Pancreas (tissue), 10 donors: Measurements from ENCODE around the gene TMTC2. TPM values are rescaled to one million over a fixed set of nuclear protein-coding genes. Genes with fewer than 3 reads are reported as not detected.

ENCODE experiments used
- ATAC-seq, 4 donors: fragments of 200-7000 bp; cut with Tn5 transposase; one replicate each; pipeline versions ENCODE4 v1.8.0 to v1.9.1; 2020; ENCODE audit warnings: mild to moderate bottlenecking in 4 of 4, moderate library complexity in 4 of 4
- DNase-seq, 6 donors: peaks; one replicate each; pipeline ENCODE4 v3.0.0-alpha.2; 2020
- FAIRE-seq: peaks from 2 replicates; lab custom pipeline; 2012; peaks lifted over from hg19 to GRCh38; lab: Jason Lieb, UNC
- H3K27ac ChIP-seq, 4 donors: fragments of 200-600 bp; sonication (generic); 1 replicate in 3 of 4; 2 replicates in 1 of 4; pipeline versions ENCODE4 v1.5.0 to v1.8.0; 2020
- H3K27me3 ChIP-seq, 4 donors: fragments of 200-600 bp; one replicate each; pipeline ENCODE4 v1.8.0; 2021
- H3K36me3 ChIP-seq, 3 donors: fragments of 200-600 bp; sonication (generic) in 1 of 3; one replicate each; pipeline versions ENCODE4 v1.5.0 to v1.8.0; 2020 to 2021
- H3K4me1 ChIP-seq, 3 donors: fragments of 200-600 bp; one replicate each; pipeline ENCODE4 v1.8.0; 2021
- H3K4me3 ChIP-seq, 4 donors: fragments of 200-600 bp; sonication (generic) in 2 of 4; one replicate each; pipeline versions ENCODE4 v1.5.0 to v1.8.0; 2020 to 2021
- H3K9me3 ChIP-seq, 4 donors: fragments of 200-600 bp; one replicate each; pipeline ENCODE4 v1.8.0; 2021
- CTCF ChIP-seq, 4 donors: fragments of 200-600 bp; sonication (generic) in 3 of 4; IDR thresholded peaks; one replicate each; pipeline versions ENCODE4 v1.5.0 to v1.8.0; 2021; ENCODE audit warnings: antibody characterized with exemption in 4 of 4
- WGBS, 2 donors: extraction: QIAGEN DNeasy Blood & Tissue Kit; methylation state at CpG; one replicate each; pipeline ENCODE4 v1.1.7; 2013; 5-methylcytosine and 5-hydroxymethylcytosine counted together
- intact Hi-C, 3 donors: fragments of 100-400 bp; cut with DNase I; formaldehyde crosslinking; loops; one replicate each; pipeline versions ENCODE4 v1.11.1 to v1.14.2; 2022
- polyA plus RNA-seq, 2 donors: library from polyadenylated mRNA; stranded (reverse); fragments of 200-250 nt; gene quantifications; one replicate each; pipeline ENCODE4 v1.2.3, GENCODE V29; 2013
- total RNA-seq, 6 donors: library from RNA; stranded (reverse); fragmentation: NEBNext Ultra II Directional in 4 of 6; extraction: Animal tissue kit (Norgen Biotek cat#: 25700) in 4 of 6; gene quantifications; one replicate each; pipeline versions ENCODE4 v1.2.1 to v1.2.4, GENCODE V29; 2021 to 2023
- donor health status: healthy with polysubstance abuse.
- donor health status: DM: no; HTN: no; CAD: no; lungs with moderate emphysema.
- donor health status: DM: no; HTN: no; CAD: no.
- donor health status: control.
- donor health status: control.
- donor health status: Bipolar disorder and iron deficiency.
- donor health status: DM: yes; HTN: yes; CAD: no.
- donor health status: DM: no; HTN: no; CAD: no.
- donor health status: DM: no; HTN: no; CAD: no.
- donor health status: DM: yes; HTN: yes; CAD: no.

Gene TMTC2
- total and polyA plus RNA-seq, 8 donors = 5.3 to 14.4 (median 6.4) TPM

GRCh38 chr12:82691513-82691912 is 4.8 kb downstream of the TMTC2 start:
- DNase-seq (no peak), FAIRE-seq (no peak), ATAC-seq (no peak)
- Histone ChIP-seq H3K9me3 (no peaks in the 10 kb centered on the region), H3K36me3 (no peaks in the 10 kb centered on the region), H3K4me3 (no peak overlapping the region), H3K4me1 (peaks cover 0 to 7% (median 0%) of the 10 kb centered on the region in 3 donors), H3K27me3 (no peaks in the 10 kb centered on the region), H3K27ac (no peak overlapping the region)
- intact Hi-C loops = no loop called here
- no peak for TF ChIP-seq CTCF (IDR thresholded peaks at IDR 0.05)
- 40 to 48% methylated on average over 1 of the region's 1 CpG for WGBS, 2 donors

DNA sequence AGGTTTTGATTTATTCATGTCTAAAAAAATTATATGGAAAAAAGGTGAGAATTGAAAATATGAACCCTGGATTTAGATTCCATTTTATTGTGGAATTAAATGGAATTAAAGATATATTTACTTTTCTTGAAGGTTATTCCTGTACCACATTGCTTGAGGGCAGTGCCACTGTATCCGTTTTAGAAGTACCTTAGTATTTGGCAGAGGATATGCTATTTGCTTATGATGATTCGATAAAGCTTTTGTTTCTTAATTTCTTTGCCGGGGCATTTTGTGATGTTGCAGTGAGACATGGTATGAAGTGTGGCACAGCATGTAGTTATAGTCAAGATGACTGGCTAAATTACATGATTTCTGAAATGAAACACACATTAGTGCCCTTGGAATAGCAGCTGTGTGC is 7.6 kb downstream of the TMTC2 start:
- intact Hi-C loops = no loop called here
- no peaks in the 10 kb centered on the region for H3K4me1 ChIP-seq
- H3K9me3 ChIP-seq = no peaks in the 10 kb centered on the region
- no peak overlapping the region for H3K4me3 ChIP-seq
- DNase-seq (no peak), FAIRE-seq (no peak), ATAC-seq (no peak)
- no peak for TF ChIP-seq CTCF (IDR thresholded peaks at IDR 0.05)
- no peaks in the 10 kb centered on the region for H3K27me3 ChIP-seq
- 76 to 86% methylated on average over 3 of the region's 3 CpGs for WGBS, 2 donors
- no peaks in the 10 kb centered on the region for H3K36me3 ChIP-seq
- no peak overlapping the region for H3K27ac ChIP-seq

GRCh38 chr12:82694970-82695369 is 8.3 kb downstream of the TMTC2 start:
- no peaks in the 10 kb centered on the region for H3K27me3 ChIP-seq
- 76 to 78% methylated on average over 2 of the region's 2 CpGs for WGBS, 2 donors

GRCh38 chr12:82695531-82695930 is 8.8 kb downstream of the TMTC2 start:
- intact Hi-C loops = no loop called here
- DNase-seq = no peak
- Histone ChIP-seq H3K9me3 (no peaks in the 10 kb centered on the region), H3K36me3 (no peaks in the 10 kb centered on the region), H3K27me3 (no peaks in the 10 kb centered on the region), H3K4me3 (no peak overlapping the region), H3K4me1 (no peaks in the 10 kb centered on the region), H3K27ac (no peak overlapping the region)
- WGBS, 2 donors = 97 to 98% methylated on average over 2 of the region's 2 CpGs
- ATAC-seq = no peak
- TF ChIP-seq CTCF (IDR thresholded peaks at IDR 0.05) = no peak
- FAIRE-seq = no peak

More at GRCh38 chr12:82694970-82695369, 8.3 kb downstream of the TMTC2 start:
- no peak for TF ChIP-seq CTCF (IDR thresholded peaks at IDR 0.05)
- no peak overlapping the region for H3K27ac ChIP-seq
- H3K4me3 ChIP-seq = no peak overlapping the region
- H3K4me1 ChIP-seq = no peaks in the 10 kb centered on the region
- H3K36me3 ChIP-seq = no peaks in the 10 kb centered on the region
- DNase-seq (no peak), FAIRE-seq (no peak), ATAC-seq (no peak)
- no peaks in the 10 kb centered on the region for H3K9me3 ChIP-seq
- intact Hi-C loops = no loop called here

DNA sequence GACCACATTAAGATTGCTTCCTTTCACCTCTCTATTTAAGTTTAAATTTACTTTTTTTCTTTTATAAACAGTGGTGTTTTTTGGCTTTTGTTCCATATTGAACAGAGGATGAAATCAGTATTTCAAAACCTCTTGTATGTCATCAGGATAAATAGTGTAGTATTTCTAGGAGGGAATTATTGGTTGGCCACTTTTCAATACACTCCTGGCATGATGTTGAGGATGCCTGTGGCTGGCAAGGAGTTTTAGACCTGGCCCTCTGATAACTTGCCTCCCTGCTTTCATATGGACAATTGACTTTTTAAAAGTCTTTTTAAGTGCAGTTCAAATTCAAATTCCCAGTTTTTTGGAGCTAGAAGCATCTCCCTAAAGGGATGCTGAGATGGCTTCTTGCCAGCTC is 9.8 kb downstream of the TMTC2 start:
- no peak overlapping the region for H3K27ac ChIP-seq
- no peaks in the 10 kb centered on the region for H3K36me3 ChIP-seq
- no peaks in the 10 kb centered on the region for H3K4me1 ChIP-seq
- intact Hi-C loops = no loop called here
- DNase-seq (no peak), FAIRE-seq (no peak), ATAC-seq (no peak)
- H3K4me3 ChIP-seq = no peak overlapping the region
- no peaks in the 10 kb centered on the region for H3K27me3 ChIP-seq
- no peak for TF ChIP-seq CTCF (IDR thresholded peaks at IDR 0.05)
- no peaks in the 10 kb centered on the region for H3K9me3 ChIP-seq
